H9 (cell line): ENCODE measurements around the gene FSCB. TPM values are rescaled to one million over a fixed set of nuclear protein-coding genes. Genes with fewer than 3 reads are reported as not detected.

Experiments used
- DNase-seq: peaks from one replicate; pipeline ENCODE4 v3.0.0-alpha.2; 2017
- H2AFZ ChIP-seq: one replicate; pipeline ENCODE4 v1.6.1; 2013; ENCODE audit warnings: mild to moderate bottlenecking, low read length, control low read depth, moderate library complexity
- H2AK5ac ChIP-seq: 2 replicates; pipeline ENCODE4 v1.6.1; 2013; ENCODE audit warnings: low read length, control low read depth, mixed read lengths; ENCODE audit not compliant: insufficient read length
- H2BK120ac ChIP-seq: one replicate; pipeline ENCODE4 v1.6.1; 2013; ENCODE audit warnings: low read depth, mild to moderate bottlenecking, low read length, control low read depth, inconsistent platforms; ENCODE audit not compliant: poor library complexity, severe bottlenecking
- H2BK12ac ChIP-seq: 2 replicates; pipeline ENCODE4 v1.6.1; 2013; ENCODE audit warnings: low read length, control low read depth, mixed read lengths, low read depth; ENCODE audit not compliant: insufficient read length
- H2BK15ac ChIP-seq: 2 replicates; pipeline ENCODE4 v1.6.1; 2013; ENCODE audit warnings: low read depth, low read length, control low read depth
- H2BK20ac ChIP-seq: one replicate; pipeline ENCODE4 v1.6.1; 2013; ENCODE audit warnings: low read depth, mild to moderate bottlenecking, low read length, control low read depth, inconsistent platforms; ENCODE audit not compliant: poor library complexity, severe bottlenecking
- H2BK5ac ChIP-seq: 2 replicates; pipeline ENCODE4 v1.6.1; 2013; ENCODE audit warnings: low read length, control low read depth, mixed read lengths; ENCODE audit not compliant: insufficient read length
- H3K14ac ChIP-seq: 2 replicates; pipeline ENCODE4 v1.6.1; 2013; ENCODE audit warnings: low read length, control low read depth; ENCODE audit not compliant: insufficient read depth
- H3K18ac ChIP-seq: 2 replicates; pipeline ENCODE4 v1.6.1; 2013; ENCODE audit warnings: low read depth, mild to moderate bottlenecking, mixed read lengths, low read length, control low read depth; ENCODE audit not compliant: insufficient read length
- H3K23ac ChIP-seq: 2 replicates; pipeline ENCODE4 v1.6.1; 2013; ENCODE audit warnings: low read length, control low read depth, mixed read lengths, low read depth; ENCODE audit not compliant: insufficient read length
- H3K23me2 ChIP-seq: 2 replicates; pipeline ENCODE4 v1.6.1; 2013; ENCODE audit warnings: low read depth, mild to moderate bottlenecking, mixed read lengths, low read length, control low read depth; ENCODE audit not compliant: insufficient read length, poor library complexity, severe bottlenecking
- H3K27ac ChIP-seq: 2 replicates; pipeline ENCODE4 v1.5.1; 2013; ENCODE audit warnings: low read length, control low read depth, mixed read lengths, low read depth; ENCODE audit not compliant: insufficient read length
- H3K27me3 ChIP-seq: 2 replicates; pipeline ENCODE4 v1.6.1; 2013; ENCODE audit warnings: low read length, control low read depth, inconsistent platforms; ENCODE audit not compliant: insufficient read depth
- H3K4ac ChIP-seq: 2 replicates; pipeline ENCODE4 v1.6.1; 2013; ENCODE audit warnings: low read depth, mild to moderate bottlenecking, control low read depth, inconsistent platforms, low read length, moderate library complexity
- H3K4me1 ChIP-seq: 2 replicates; pipeline ENCODE4 v1.6.1; 2013; ENCODE audit warnings: low read length, control low read depth, inconsistent platforms; ENCODE audit not compliant: insufficient read depth
- H3K4me2 ChIP-seq: 2 replicates; pipeline ENCODE4 v1.6.1; 2013; ENCODE audit warnings: low read length, control low read depth, mixed read lengths; ENCODE audit not compliant: insufficient read length, insufficient read depth
- H3K56ac ChIP-seq: 2 replicates; pipeline ENCODE4 v1.6.1; 2013; ENCODE audit warnings: low read depth, mild to moderate bottlenecking, mixed read lengths, low read length, control low read depth; ENCODE audit not compliant: insufficient read length
- H3K79me1 ChIP-seq: 2 replicates; pipeline ENCODE4 v1.6.1; 2013; ENCODE audit warnings: low read depth, mild to moderate bottlenecking, moderate library complexity, low read length, control low read depth, inconsistent platforms; ENCODE audit not compliant: insufficient read depth, poor library complexity, severe bottlenecking
- H3K79me2 ChIP-seq: 2 replicates; pipeline ENCODE4 v1.6.1; 2013; ENCODE audit warnings: low read length, control low read depth, inconsistent platforms; ENCODE audit not compliant: insufficient read depth
- H3K9ac ChIP-seq: 2 replicates; pipeline ENCODE4 v1.6.1; 2013; ENCODE audit warnings: low read length, control low read depth, mixed read lengths; ENCODE audit not compliant: insufficient read length; ENCODE audit errors: extremely low read depth
- H3K9me3 ChIP-seq: one replicate; pipeline ENCODE4 v1.6.1; 2013; ENCODE audit warnings: low read depth, low read length, inconsistent platforms; ENCODE audit not compliant: control insufficient read depth
- H3T11ph ChIP-seq: one replicate; pipeline ENCODE4 v1.6.1; 2013; ENCODE audit warnings: mild to moderate bottlenecking, low read length, control low read depth, inconsistent platforms
- H4K20me1 ChIP-seq: one replicate; pipeline ENCODE4 v1.6.1; 2013; ENCODE audit not compliant: control insufficient read depth, insufficient read length, insufficient read depth
- H4K5ac ChIP-seq: 2 replicates; pipeline ENCODE4 v1.6.1; 2013; ENCODE audit warnings: low read depth, mild to moderate bottlenecking, mixed read lengths, low read length, control low read depth; ENCODE audit not compliant: insufficient read length
- H4K8ac ChIP-seq: replicated peaks from 2 replicates; pipeline ENCODE4 v1.6.1; 2013; ENCODE audit warnings: low read length, control low read depth, mixed read lengths, low read depth; ENCODE audit not compliant: insufficient read length
- H4K91ac ChIP-seq: 2 replicates; pipeline ENCODE4 v1.6.1; 2013; ENCODE audit warnings: low read depth, mild to moderate bottlenecking, moderate library complexity, mixed read lengths, low read length, control low read depth; ENCODE audit not compliant: insufficient read length
- H3K27ac Mint-ChIP-seq, 3 experiments: 2 replicates in 2 of 3; 3 replicates in 1 of 3; pipeline ENCODE4 v1.8.0; 2020 to 2021; ENCODE audit warnings: mixed read lengths in 3 of 3, mild to moderate bottlenecking in 1 of 3, moderate library complexity in 1 of 3
- H3K27me3 Mint-ChIP-seq: 2 replicates; pipeline ENCODE4 v1.8.0; 2021; ENCODE audit warnings: low read depth, mild to moderate bottlenecking, moderate library complexity, mixed read lengths
- H3K36me3 Mint-ChIP-seq, 3 experiments: 2 replicates in 2 of 3; 3 replicates in 1 of 3; pipeline ENCODE4 v1.8.0; 2020 to 2021; ENCODE audit warnings: low read depth in 3 of 3, mixed read lengths in 3 of 3; ENCODE audit not compliant: insufficient read depth in 1 of 3
- H3K4me1 Mint-ChIP-seq, 2 experiments: 2 replicates each; pipeline ENCODE4 v1.8.0; 2020; ENCODE audit warnings: mixed read lengths in 2 of 2
- H3K4me3 Mint-ChIP-seq, 2 experiments: 2 replicates in 1 of 2; 3 replicates in 1 of 2; pipeline ENCODE4 v1.8.0; 2020 to 2021; ENCODE audit warnings: mild to moderate bottlenecking in 2 of 2, mixed read lengths in 2 of 2, moderate library complexity in 1 of 2
- H3K9me3 Mint-ChIP-seq, 2 experiments: 2 replicates in 1 of 2; 3 replicates in 1 of 2; pipeline ENCODE4 v1.8.0; 2020; ENCODE audit warnings: mild to moderate bottlenecking in 2 of 2, mixed read lengths in 2 of 2, moderate library complexity in 1 of 2
- CTCF ChIP-seq: fragments of 200-600 bp; sonication (generic); conservative IDR thresholded peaks from 3 replicates; pipeline ENCODE4 v1.8.0; 2021; ENCODE audit warnings: antibody characterized with exemption, mild to moderate bottlenecking
- total RNA-seq: library from RNA; stranded (reverse); gene quantifications from 2 replicates; pipeline ENCODE4 v1.2.1, GENCODE V29; 2021

Gene FSCB
- total RNA-seq, 1 experiment from 2014 or later: not detected

GRCh38 chr14:44468771-44469170 lies 38.3 kb downstream of the FSCB start:
- Histone ChIP-seq H2BK15ac (no peak overlapping the region), H3K18ac (no peak overlapping the region), H3K79me2 (no peaks in the 10 kb centered on the region), H4K91ac (no peak overlapping the region), H2BK12ac (no peak overlapping the region), H4K8ac (no peak overlapping the region), H3K23ac (no peak overlapping the region), H3K9me3 (no peaks in the 10 kb centered on the region), H4K5ac (no peak overlapping the region), H3K4me2 (no peak overlapping the region), H3K4ac (no peak overlapping the region), H2BK5ac (no peak overlapping the region), H3K79me1 (no peaks in the 10 kb centered on the region), H3K27me3 (no peaks in the 10 kb centered on the region), H3T11ph (no peak overlapping the region), H3K27ac (no peak overlapping the region), H4K20me1 (no peaks in the 10 kb centered on the region), H3K14ac (no peak overlapping the region), H3K56ac (no peak overlapping the region), H3K9ac (no peak overlapping the region), H3K4me1 (no peaks in the 10 kb centered on the region), H2BK20ac (no peak overlapping the region), H2AK5ac (no peak overlapping the region), H2BK120ac (no peak overlapping the region), H2AFZ (no peak overlapping the region), H3K23me2 (no peaks in the 10 kb centered on the region)
- DNase-seq: no peak
- H3K4me3 Mint-ChIP-seq: no peak overlapping the region
- TF ChIP-seq CTCF: no peak
- H3K36me3 Mint-ChIP-seq: no peaks in the 10 kb centered on the region; a peak in 1 of 7 replicates
- no peak overlapping the region for H3K27ac Mint-ChIP-seq
- no peaks in the 10 kb centered on the region for H3K4me1 Mint-ChIP-seq
- peaks cover 5 to 6% of the 10 kb centered on the region in 2 experiments; a peak in 2 of 5 replicates for H3K9me3 Mint-ChIP-seq
- H3K27me3 Mint-ChIP-seq: no peaks in the 10 kb centered on the region
